Suprapubic skin (tissue), 4 donors: ENCODE data around the gene CCDC85C. TPM values are rescaled to one million over a fixed set of nuclear protein-coding genes. Genes with fewer than 3 reads are reported as not detected.
A peak's percentile ranks its signal among the peaks of the same experiment; 100 is the strongest.

ENCODE experiments used
- DNase-seq, 2 donors: peaks; one replicate each; pipeline ENCODE4 v3.0.0-alpha.2; 2019; ENCODE audit warnings: low spot score in 2 of 2
- H3K27ac ChIP-seq: fragments of 200-600 bp; sonication (generic); one replicate; pipeline ENCODE4 v1.5.1; 2019
- H3K27me3 ChIP-seq: fragments of 200-600 bp; sonication (generic); one replicate; pipeline ENCODE4 v1.5.1; 2019
- H3K36me3 ChIP-seq: fragments of 200-600 bp; sonication (generic); one replicate; pipeline ENCODE4 v1.5.1; 2019
- H3K4me1 ChIP-seq: fragments of 200-600 bp; sonication (generic); one replicate; pipeline ENCODE4 v1.5.1; 2019
- H3K4me3 ChIP-seq: fragments of 200-600 bp; sonication (generic); one replicate; pipeline ENCODE4 v1.5.1; 2019; ENCODE audit warnings: mild to moderate bottlenecking
- H3K9me3 ChIP-seq: fragments of 200-600 bp; sonication (generic); one replicate; pipeline ENCODE4 v1.5.1; 2019
- CTCF ChIP-seq, 2 donors: fragments of 200-600 bp in 1 of 2; fragments of 450-650 bp in 1 of 2; sonication (generic) in 1 of 2; IDR thresholded peaks; one replicate each; pipeline ENCODE4 v1.5.1; 2016 to 2019; ENCODE audit warnings: antibody characterized with exemption in 2 of 2, mild to moderate bottlenecking in 1 of 2, moderate library complexity in 1 of 2
- EP300 ChIP-seq: sonication (generic); formaldehyde crosslinking; IDR thresholded peaks from one replicate; pipeline ENCODE4 v1.6.1; 2017; ENCODE audit warnings: antibody characterized with exemption
- POLR2A ChIP-seq, 2 donors: fragments of 450-650 bp; IDR thresholded peaks; one replicate each; pipeline ENCODE4 v1.6.1; 2017; ENCODE audit warnings: antibody characterized with exemption in 2 of 2, mild to moderate bottlenecking in 2 of 2, moderate library complexity in 2 of 2
- POLR2AphosphoS5 ChIP-seq, 3 donors: sonication (generic); formaldehyde crosslinking; IDR thresholded peaks; one replicate each; pipeline ENCODE4 v1.6.1; 2017; ENCODE audit warnings: antibody characterized with exemption in 3 of 3
- WGBS: methylation state at CpG from one replicate; pipeline ENCODE4 v1.1.5; 2018; 5-methylcytosine and 5-hydroxymethylcytosine counted together
- total RNA-seq, 4 donors: library from RNA; depleted of rRNA; stranded (reverse); fragments of >200 nt; gene quantifications; one replicate each; pipeline ENCODE4 v1.1.0, GENCODE V29; 2016

CCDC85C gene
- total RNA-seq, 4 donors from 2014 or later: 18.8 to 53.2 (median 48.0) TPM

- TF ChIP-seq CTCF (IDR thresholded peaks at IDR 0.05) (no peak), POLR2AphosphoS5 (IDR thresholded peaks at IDR 0.05) (no peak), EP300 (no peak), POLR2A (IDR thresholded peaks at IDR 0.05) (no peak)
- Histone ChIP-seq H3K36me3 (no peaks in the 10 kb centered on the region), H3K9me3 (no peaks in the 10 kb centered on the region), H3K27ac (peak overlapping the region; percentile 40), H3K27me3 (no peaks in the 10 kb centered on the region), H3K4me1 (peaks cover 24% of the 10 kb centered on the region), H3K4me3 (no peak overlapping the region)
- WGBS: 85% methylated on average over 24 of the region's 36 CpGs
- DNase-seq: no peak
Measured at GRCh38 chr14:99592933-99593753, 10.9 kb downstream of the CCDC85C start.

- peaks cover 21% of the 10 kb centered on the region for H3K4me1 ChIP-seq
- TF ChIP-seq POLR2AphosphoS5 (IDR thresholded peaks at IDR 0.05): no peak
- no peak for TF ChIP-seq CTCF (IDR thresholded peaks at IDR 0.05)
- TF ChIP-seq POLR2A (IDR thresholded peaks at IDR 0.05): no peak
- TF ChIP-seq EP300: no peak
- 64% methylated on average over 2 of the region's 2 CpGs for WGBS
Measured at GRCh38 chr14:99592394-99592793, 11.6 kb downstream of the CCDC85C start.

GRCh38 chr14:99590746-99591555 is 13.1 kb downstream of the CCDC85C start:
- TF ChIP-seq POLR2A (IDR thresholded peaks at IDR 0.05) (no peak), EP300 (no peak), CTCF (IDR thresholded peaks at IDR 0.05) (no peak), POLR2AphosphoS5 (IDR thresholded peaks at IDR 0.05) (no peak)
- Histone ChIP-seq H3K4me3 (no peak overlapping the region), H3K9me3 (no peaks in the 10 kb centered on the region), H3K4me1 (peaks cover 10% of the 10 kb centered on the region), H3K27ac (no peak overlapping the region), H3K27me3 (no peaks in the 10 kb centered on the region), H3K36me3 (no peaks in the 10 kb centered on the region)
- 74% methylated on average over 8 of the region's 28 CpGs for WGBS
- no peak for DNase-seq

More at GRCh38 chr14:99592394-99592793, 11.6 kb downstream of the CCDC85C start:
- H3K27ac ChIP-seq: peak overlapping the region; percentile 40
- H3K27me3 ChIP-seq: no peaks in the 10 kb centered on the region
- H3K4me3 ChIP-seq: no peak overlapping the region
- H3K9me3 ChIP-seq: no peaks in the 10 kb centered on the region
- no peaks in the 10 kb centered on the region for H3K36me3 ChIP-seq
- no peak for DNase-seq

GRCh38 chr14:99589651-99590530 is 14.1 kb downstream of the CCDC85C start:
- Histone ChIP-seq H3K36me3 (no peaks in the 10 kb centered on the region), H3K27me3 (no peaks in the 10 kb centered on the region), H3K4me1 (peaks cover 4% of the 10 kb centered on the region), H3K27ac (no peak overlapping the region), H3K4me3 (no peak overlapping the region), H3K9me3 (no peaks in the 10 kb centered on the region)
- TF ChIP-seq EP300 (no peak), POLR2AphosphoS5 (IDR thresholded peaks at IDR 0.05) (no peak), CTCF (IDR thresholded peaks at IDR 0.05) (no peak), POLR2A (IDR thresholded peaks at IDR 0.05) (no peak)
- no peak for DNase-seq
- 81% methylated on average over 9 of the region's 17 CpGs for WGBS
